ENCODE measurements around the gene CLASRP. TPM values are rescaled to one million over a fixed set of nuclear protein-coding genes. Genes with fewer than 3 reads are reported as not detected.
"Not testable (repeated sequence)": the region's sequence is repeated elsewhere in the genome, so short reads cannot be mapped to it uniquely, and the experiment has no call there.

The CLASRP gene
- total RNA-seq, 1 donor from 2014 or later: 9.1 TPM

DNA sequence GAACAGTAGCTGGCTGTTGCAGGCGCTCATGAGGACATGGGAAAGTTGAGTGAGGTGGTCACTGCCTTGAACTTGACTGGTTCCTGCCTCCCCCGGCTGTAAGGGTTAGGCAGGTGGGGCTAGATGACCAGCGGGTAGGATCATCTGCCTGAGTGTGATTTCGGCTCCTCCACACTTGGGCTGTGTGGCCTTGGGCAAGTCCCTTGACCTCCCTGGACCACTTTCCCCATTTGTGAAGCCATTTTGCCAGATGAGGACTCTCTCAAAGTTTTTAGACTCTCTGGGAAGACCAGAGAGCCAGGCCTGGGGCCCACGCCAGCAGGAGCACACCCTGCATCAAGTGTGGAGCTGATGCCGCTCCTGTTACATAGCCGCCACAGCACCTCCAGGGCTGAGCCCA lies 63.6 kb downstream of the CLASRP start:
- DNase-seq (ENCODE audit: low read depth in 2 of 2): no peak

DNA sequence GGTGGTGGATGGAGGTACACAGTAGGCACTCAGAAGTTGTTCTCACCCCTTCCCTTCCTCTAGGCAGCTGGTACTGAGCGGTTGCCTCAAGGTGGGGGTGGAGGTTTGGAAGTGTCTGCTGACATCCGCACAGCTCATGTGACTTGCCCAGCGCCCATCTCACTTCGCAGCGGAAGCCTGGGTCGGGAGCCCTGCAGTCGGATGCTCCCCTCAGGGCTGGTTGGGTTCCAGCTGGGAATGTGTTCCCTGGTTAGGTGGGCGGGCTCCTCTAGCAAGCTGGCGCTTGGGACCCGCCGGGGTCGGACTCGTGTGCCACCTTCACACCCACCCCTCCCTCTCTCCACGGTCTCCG lies 64.3 kb downstream of the CLASRP start:
- no peak for DNase-seq (ENCODE audit: low read depth in 2 of 2)

- no peak for DNase-seq (ENCODE audit: low read depth in 2 of 2)
These were observed 64.9 kb downstream of the CLASRP start for GRCh38 chr19:45103508-45104319.

DNA sequence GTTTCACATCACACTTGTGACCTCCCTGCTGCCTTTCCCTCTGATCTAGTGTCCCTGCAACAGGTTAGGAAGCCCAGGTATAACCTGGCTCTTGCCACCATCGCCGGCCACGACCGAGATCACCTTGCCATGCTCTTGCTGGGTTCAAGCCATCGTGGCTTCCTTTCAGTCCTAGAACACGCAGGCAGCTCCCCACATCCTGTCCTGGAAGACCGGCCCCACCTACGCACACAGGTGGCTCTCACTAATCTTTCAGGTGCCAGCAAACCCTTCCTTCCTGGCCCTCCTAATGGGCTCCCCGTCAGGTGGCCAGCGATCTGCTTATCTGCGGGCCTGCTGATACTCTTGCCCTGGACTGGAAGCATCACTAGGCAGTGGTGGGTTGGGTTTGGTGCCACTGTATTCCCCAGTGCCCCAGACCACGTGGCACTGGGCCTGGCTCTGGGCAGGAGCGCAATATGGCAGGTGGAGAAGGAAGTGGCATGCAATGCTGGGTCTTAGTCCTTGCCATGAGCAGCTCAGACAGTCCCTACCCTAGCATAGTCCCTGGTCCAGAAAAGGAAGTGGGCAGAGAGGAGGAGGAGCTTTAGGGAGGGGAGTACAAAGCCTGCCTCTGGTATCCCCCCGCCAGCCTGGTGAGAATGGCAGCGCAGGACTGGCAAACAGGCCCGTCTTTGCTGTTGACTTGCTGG lies 66.0 kb downstream of the CLASRP start:
- DNase-seq (ENCODE audit: low read depth in 2 of 2): no peak

DNA sequence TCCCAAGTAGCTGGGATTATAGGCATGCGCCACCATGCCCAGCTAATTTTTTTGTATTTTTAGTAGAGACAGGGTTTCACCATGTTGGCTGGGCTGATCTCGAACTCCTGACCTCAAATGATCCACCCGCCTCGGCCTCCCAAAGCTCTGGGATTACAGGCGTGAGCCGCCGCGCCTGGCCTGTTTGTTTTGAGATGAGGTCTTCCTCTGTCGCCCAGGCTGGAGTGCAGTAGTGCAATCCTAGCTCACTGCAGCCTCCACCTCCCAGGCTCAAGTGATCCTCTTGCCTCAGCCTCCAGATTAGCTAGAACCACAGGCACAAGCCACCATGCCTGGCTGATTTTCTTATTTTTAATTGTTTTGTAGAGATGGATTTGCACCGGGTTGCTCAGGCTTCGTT lies 67.5 kb downstream of the CLASRP start:
- not testable (repeated sequence) for DNase-seq (ENCODE audit: low read depth in 2 of 2)

GRCh38 chr19:45107621-45108150 lies 68.8 kb downstream of the CLASRP start:
- DNase-seq (ENCODE audit: low read depth in 2 of 2): peak in 1 of 2 donors; percentile 72

- no peak for DNase-seq (ENCODE audit: low read depth in 2 of 2)
These were observed 72.0 kb downstream of the CLASRP start for GRCh38 chr19:45110851-45111266.

DNA sequence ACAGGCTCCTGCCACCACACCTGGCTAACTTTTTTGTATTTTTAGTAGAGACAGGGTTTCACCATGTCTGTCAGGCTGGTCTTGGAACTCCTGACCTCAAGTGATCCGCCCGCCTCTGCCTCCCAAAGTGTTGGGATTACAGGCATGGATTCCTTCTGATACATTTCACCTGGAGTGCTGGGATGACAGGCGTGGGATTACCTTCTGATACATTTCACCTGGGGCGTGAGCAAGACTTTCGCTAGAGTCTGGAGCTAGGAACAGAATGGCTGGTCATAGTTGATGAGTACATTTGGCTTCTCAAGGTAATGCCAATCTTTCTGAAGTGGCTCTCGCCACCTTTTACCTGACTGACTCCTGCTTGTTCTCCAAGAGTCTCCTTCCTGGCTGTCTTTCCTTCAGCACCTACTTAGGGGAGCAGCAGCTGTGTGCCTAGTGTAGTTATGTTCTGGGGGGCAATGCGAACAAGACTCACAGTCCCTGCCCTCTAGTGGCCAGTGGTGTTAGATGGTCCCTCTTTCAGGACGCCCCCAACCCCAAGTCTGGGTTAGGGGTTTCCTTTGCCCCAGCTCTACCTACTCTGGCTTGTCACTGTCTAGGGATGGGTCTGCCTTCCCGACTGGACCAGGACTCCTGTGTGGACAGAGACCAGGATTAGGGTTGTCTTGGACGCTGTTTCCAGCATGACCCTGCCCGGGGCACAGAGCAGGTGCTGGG lies 73.4 kb downstream of the CLASRP start:
- no peak for DNase-seq (ENCODE audit: low read depth in 2 of 2)

DNA sequence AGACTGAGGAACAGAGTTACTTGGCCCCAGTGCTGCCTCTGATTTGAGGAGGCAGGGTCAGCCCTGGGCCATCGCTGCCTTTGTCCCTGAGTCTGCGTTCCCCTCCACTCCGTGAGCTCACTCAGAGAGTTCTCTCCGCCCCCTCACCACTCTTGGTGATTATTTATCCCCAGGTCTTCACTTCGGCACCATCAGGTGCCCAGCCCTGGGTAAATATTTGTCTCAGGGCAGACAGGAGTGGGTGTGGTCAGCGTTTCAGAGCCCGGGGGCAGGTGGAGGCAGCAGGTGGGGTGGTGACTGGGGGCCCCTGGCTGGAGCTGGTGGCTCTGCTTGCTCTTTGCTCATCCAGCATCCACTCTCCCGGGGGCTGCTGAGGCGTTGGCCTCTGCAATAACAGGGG lies 74.8 kb downstream of the CLASRP start:
- no peak for DNase-seq (ENCODE audit: low read depth in 2 of 2)

DNA sequence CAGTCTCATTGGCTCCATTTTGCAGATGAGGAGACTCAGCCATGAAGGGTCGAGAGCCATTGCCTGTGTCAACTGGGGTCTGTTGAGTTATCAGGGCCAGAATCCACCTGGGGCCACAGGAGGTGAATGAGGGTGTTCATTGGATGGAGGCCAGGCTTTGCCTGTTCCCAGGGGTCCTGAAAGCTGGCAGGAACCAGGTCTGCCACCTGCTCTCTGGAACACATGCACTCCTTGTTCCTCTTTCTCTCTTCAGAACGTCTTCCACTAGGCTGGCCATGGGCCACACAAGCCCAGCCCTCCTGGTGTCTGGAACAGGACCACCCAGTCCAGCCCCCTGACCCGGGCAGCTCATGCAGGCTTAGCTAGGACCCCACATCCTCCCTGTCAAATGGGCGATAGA lies 75.3 kb downstream of the CLASRP start:
- DNase-seq (ENCODE audit: low read depth in 2 of 2): no peak

DNA sequence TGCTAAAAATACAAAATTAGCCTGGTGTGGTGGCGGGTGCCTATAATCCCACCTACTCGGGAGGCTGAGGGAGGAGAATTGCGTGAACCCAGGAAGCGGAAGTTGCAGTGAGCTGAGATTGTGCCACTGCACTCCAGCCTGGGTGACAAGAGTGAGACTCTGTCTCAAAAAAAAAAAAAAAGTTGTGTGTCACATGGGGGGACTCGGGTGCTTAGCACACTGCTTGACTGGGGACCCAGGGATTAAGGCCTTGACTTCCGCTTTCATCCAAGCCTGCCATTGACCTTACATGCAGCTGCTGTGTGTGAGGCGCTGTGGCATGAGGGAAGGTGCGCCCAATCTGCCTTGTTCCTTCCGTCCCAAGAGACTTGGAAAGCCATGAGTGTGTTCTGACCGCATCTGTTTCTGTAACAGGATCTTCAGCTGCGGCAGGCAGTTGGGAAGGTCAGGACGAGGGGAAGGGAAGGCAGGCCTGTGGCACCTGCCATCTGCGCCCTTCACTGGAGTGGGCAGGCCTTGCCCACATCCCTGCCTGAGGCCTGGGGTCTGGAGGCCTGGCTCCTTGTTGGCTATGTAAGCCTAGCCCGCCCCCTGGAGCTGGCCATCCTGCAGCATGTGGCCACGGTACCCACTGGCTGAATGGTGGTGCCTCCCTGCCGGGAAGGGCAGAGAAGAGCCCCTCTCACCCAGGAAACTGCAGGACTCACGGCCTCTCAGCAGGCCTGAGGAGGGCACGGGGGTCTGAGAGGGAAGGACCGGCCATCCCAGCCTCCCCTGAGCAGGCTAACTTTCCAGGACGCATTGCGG lies 77.2 kb downstream of the CLASRP start:
- no peak for DNase-seq (ENCODE audit: low read depth in 2 of 2)

- DNase-seq (ENCODE audit: low read depth in 2 of 2): no peak
These were observed 78.3 kb downstream of the CLASRP start for GRCh38 chr19:45117167-45117594.

DNA sequence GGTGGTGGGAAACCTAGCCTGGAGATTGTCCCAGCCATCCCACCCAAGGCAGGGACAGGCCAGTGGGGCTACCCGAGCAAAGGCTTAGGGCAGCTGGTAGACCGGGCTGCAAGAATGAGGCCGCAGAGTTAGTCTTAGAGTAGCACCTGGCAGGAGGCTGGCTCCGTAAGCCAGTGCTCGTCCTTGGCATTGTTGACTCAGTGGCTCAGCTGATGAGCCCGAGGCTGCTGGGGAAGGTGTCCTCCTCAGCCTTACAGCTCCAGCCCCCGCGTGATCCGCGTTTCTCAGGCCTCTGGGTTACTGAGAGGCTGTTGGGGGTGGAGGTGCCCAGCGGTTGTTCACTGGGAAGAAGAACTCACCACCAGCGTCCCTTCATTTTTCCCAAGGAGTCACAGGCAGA lies 78.8 kb downstream of the CLASRP start:
- no peak for DNase-seq (ENCODE audit: low read depth in 2 of 2)

DNA sequence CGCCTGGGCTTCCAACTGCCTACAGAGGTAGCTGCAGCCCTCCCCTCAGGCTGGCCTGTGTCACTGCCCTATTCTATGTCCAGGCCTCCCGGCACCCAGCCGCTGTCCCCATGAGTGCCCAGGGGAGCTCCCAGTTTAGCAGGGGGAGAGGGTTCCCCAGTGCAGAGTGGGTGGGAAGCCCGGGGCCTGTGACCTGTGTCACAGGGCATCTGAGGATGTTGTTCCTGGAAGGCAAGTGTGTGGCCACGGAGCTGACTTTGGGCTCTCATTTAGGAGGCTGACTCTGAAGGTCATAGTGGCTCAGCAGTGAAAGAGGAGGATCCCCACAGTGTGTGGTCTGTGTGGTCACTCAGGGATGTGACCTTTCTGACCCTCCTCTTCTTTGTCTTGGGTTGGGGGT lies 79.3 kb downstream of the CLASRP start:
- no peak for DNase-seq (ENCODE audit: low read depth in 2 of 2)

GRCh38 chr19:45118591-45119355 lies 79.9 kb downstream of the CLASRP start:
- not testable (repeated sequence) for DNase-seq (ENCODE audit: low read depth in 2 of 2)

DNA sequence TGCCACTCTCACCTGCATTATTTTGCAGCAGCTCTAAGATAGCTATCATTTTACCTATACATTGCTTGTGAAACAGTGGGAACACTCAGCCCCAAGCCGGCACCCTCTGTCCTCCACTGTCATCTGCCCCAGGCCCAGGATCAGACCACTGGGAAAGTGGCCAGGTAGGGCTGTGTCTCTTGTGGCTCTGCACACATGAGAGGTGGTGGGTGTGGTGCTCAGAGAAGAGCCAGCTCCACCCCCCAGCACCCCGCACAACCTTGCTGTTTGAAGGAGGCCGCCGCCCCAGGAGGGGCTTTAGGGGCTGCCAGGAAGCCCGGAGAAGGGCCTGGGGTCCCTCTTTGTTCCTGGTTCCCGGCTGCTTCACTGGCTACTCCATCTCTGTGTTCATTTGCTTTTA lies 80.7 kb downstream of the CLASRP start:
- no peak for DNase-seq (ENCODE audit: low read depth in 2 of 2)

All from lung microvascular endothelial cell (primary cell).